ENCODE measurements around the gene GLDN. TPM values are rescaled to one million over a fixed set of nuclear protein-coding genes. Genes with fewer than 3 reads are reported as not detected.

Gene GLDN
- total and polyA plus RNA-seq, 2 experiments from 2014 or later, result 0.32 to 1.2 TPM

GRCh38 chr15:51363383-51363782 lies 21.9 kb downstream of the GLDN start (continued):
- TF ChIP-seq, protein P1, sequence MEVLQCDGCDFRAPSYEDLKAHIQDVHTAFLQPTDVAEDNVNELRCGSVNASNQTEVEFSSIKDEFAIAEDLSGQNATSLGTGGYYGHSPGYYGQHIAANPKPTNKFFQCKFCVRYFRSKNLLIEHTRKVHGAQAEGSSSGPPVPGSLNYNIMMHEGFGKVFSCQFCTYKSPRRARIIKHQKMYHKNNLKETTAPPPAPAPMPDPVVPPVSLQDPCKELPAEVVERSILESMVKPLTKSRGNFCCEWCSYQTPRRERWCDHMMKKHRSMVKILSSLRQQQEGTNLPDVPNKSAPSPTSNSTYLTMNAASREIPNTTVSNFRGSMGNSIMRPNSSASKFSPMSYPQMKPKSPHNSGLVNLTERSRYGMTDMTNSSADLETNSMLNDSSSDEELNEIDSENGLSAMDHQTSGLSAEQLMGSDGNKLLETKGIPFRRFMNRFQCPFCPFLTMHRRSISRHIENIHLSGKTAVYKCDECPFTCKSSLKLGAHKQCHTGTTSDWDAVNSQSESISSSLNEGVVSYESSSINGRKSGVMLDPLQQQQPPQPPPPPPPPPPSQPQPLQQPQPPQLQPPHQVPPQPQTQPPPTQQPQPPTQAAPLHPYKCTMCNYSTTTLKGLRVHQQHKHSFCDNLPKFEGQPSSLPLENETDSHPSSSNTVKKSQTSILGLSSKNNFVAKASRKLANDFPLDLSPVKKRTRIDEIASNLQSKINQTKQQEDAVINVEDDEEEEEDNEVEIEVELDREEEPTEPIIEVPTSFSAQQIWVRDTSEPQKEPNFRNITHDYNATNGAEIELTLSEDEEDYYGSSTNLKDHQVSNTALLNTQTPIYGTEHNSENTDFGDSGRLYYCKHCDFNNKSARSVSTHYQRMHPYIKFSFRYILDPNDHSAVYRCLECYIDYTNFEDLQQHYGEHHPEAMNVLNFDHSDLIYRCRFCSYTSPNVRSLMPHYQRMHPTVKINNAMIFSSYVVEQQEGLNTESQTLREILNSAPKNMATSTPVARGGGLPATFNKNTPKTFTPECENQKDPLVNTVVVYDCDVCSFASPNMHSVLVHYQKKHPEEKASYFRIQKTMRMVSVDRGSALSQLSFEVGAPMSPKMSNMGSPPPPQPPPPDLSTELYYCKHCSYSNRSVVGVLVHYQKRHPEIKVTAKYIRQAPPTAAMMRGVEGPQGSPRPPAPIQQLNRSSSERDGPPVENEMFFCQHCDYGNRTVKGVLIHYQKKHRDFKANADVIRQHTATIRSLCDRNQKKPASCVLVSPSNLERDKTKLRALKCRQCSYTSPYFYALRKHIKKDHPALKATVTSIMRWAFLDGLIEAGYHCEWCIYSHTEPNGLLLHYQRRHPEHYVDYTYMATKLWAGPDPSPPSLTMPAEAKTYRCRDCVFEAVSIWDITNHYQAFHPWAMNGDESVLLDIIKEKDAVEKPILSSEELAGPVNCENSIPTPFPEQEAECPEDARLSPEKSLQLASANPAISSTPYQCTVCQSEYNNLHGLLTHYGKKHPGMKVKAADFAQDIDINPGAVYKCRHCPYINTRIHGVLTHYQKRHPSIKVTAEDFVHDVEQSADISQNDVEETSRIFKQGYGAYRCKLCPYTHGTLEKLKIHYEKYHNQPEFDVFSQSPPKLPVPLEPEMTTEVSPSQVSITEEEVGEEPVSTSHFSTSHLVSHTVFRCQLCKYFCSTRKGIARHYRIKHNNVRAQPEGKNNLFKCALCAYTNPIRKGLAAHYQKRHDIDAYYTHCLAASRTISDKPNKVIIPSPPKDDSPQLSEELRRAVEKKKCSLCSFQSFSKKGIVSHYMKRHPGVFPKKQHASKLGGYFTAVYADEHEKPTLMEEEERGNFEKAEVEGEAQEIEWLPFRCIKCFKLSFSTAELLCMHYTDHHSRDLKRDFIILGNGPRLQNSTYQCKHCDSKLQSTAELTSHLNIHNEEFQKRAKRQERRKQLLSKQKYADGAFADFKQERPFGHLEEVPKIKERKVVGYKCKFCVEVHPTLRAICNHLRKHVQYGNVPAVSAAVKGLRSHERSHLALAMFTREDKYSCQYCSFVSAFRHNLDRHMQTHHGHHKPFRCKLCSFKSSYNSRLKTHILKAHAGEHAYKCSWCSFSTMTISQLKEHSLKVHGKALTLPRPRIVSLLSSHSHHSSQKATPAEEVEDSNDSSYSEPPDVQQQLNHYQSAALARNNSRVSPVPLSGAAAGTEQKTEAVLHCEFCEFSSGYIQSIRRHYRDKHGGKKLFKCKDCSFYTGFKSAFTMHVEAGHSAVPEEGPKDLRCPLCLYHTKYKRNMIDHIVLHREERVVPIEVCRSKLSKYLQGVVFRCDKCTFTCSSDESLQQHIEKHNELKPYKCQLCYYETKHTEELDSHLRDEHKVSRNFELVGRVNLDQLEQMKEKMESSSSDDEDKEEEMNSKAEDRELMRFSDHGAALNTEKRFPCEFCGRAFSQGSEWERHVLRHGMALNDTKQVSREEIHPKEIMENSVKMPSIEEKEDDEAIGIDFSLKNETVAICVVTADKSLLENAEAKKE (CRISPR knock-in tag; IDR thresholded peaks at IDR 0.05), result no peak
- TF ChIP-seq NANOG (IDR thresholded peaks at IDR 0.05; ENCODE audit: borderline replicate concordance) (no peak), POLR2AphosphoS5 (IDR thresholded peaks at IDR 0.05; ENCODE audit: low read depth) (no peak)

DNA sequence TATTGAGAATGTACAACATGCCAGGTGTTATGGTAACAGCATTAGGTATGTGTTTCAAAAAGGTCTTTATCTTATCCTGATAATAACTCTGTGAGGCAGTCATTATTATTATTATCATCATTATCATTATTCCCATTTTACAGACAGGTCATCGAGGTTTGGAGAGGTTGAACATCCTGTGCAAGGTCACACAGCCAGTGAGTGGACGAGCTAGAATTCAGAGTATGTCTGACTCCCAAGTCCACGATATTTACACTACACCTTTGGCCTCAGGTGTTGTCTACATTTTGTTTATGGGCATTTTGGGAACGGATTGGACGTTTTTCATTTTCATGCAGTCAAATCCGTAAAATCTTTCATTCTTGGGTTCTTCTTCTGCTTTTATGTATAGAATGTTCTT lies 24.0 kb downstream of the GLDN start:
- Histone ChIP-seq H3K9me2 (ENCODE audit: insufficient read depth) (no peaks in the 10 kb centered on the region), H3K4me1 (ENCODE audit: insufficient read depth) (no peaks in the 10 kb centered on the region; the same call in 1 of the 2 replicates), H3F3A (replicated peaks; ENCODE audit: low read depth) (no peaks in the 10 kb centered on the region), H3K79me2 (replicated peaks; ENCODE audit: insufficient read depth) (no peaks in the 10 kb centered on the region), H3K4me2 (no peak overlapping the region), H3K36me3 (ENCODE audit: insufficient read depth) (no peaks in the 10 kb centered on the region), H4K20me1 (replicated peaks; ENCODE audit: insufficient read depth) (no peaks in the 10 kb centered on the region), H3K4me3 (no peak overlapping the region), H3K27ac (ENCODE audit: low read depth) (no peak overlapping the region), H2AFZ (no peak overlapping the region), H3K27me3 (ENCODE audit: insufficient read depth) (no peaks in the 10 kb centered on the region)
- no peak for DNase-seq (ENCODE audit: low spot score)
- Mint-ChIP-seq H3K4me3 (no peak overlapping the region), H3K27ac (no peak overlapping the region), H3K27me3 (ENCODE audit: insufficient read depth, low read depth, poor library complexity) (peaks cover 1% of the 10 kb centered on the region), H3K9me3 (no peaks in the 10 kb centered on the region), H3K4me1 (peaks cover 7% of the 10 kb centered on the region; the same call in 2 of the 3 replicates), H3K36me3 (ENCODE audit: low read depth) (no peaks in the 10 kb centered on the region)
- ATAC-seq, result no peak
- TF ChIP-seq, protein P2, sequence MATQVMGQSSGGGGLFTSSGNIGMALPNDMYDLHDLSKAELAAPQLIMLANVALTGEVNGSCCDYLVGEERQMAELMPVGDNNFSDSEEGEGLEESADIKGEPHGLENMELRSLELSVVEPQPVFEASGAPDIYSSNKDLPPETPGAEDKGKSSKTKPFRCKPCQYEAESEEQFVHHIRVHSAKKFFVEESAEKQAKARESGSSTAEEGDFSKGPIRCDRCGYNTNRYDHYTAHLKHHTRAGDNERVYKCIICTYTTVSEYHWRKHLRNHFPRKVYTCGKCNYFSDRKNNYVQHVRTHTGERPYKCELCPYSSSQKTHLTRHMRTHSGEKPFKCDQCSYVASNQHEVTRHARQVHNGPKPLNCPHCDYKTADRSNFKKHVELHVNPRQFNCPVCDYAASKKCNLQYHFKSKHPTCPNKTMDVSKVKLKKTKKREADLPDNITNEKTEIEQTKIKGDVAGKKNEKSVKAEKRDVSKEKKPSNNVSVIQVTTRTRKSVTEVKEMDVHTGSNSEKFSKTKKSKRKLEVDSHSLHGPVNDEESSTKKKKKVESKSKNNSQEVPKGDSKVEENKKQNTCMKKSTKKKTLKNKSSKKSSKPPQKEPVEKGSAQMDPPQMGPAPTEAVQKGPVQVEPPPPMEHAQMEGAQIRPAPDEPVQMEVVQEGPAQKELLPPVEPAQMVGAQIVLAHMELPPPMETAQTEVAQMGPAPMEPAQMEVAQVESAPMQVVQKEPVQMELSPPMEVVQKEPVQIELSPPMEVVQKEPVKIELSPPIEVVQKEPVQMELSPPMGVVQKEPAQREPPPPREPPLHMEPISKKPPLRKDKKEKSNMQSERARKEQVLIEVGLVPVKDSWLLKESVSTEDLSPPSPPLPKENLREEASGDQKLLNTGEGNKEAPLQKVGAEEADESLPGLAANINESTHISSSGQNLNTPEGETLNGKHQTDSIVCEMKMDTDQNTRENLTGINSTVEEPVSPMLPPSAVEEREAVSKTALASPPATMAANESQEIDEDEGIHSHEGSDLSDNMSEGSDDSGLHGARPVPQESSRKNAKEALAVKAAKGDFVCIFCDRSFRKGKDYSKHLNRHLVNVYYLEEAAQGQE (IDR thresholded peaks at IDR 0.05; ENCODE audit: unreplicated experiment), result no peak
- TF ChIP-seq ZNF331 (CRISPR knock-in tag; IDR thresholded peaks at IDR 0.05; ENCODE audit: low read depth) (no peak), EZH2phosphoT487 (IDR thresholded peaks at IDR 0.05; ENCODE audit: unreplicated experiment) (no peak), STAT1 (IDR thresholded peaks at IDR 0.05; ENCODE audit: unreplicated experiment) (no peak), POLR2AphosphoS5 (IDR thresholded peaks at IDR 0.05; ENCODE audit: low read depth) (no peak), ETS1 (IDR thresholded peaks at IDR 0.05) (no peak), NANOG (IDR thresholded peaks at IDR 0.05; ENCODE audit: borderline replicate concordance) (no peak), JUNB (IDR thresholded peaks at IDR 0.05; ENCODE audit: unreplicated experiment) (no peak), CTCF (conservative IDR thresholded peaks at IDR 0.05; ENCODE audit: low read depth in 2 of 2) (no peak)

Measured in GM23338 (cell line).